H1 (cell line): Measurements from ENCODE around the gene ACSM3. TPM values are rescaled to one million over a fixed set of nuclear protein-coding genes. Genes with fewer than 3 reads are reported as not detected.

ENCODE experiments used
- CTCF ChIA-PET: fragments of 300-600 bp; sonication (Branson Sonifier 250); formaldehyde crosslinking; loops from one replicate; lab custom pipeline; 2021; ENCODE audit not compliant: partially characterized antibody; lab: Charles Lee
- POLR2A ChIA-PET: fragments of 300-600 bp; sonication (Branson Sonifier 250); formaldehyde crosslinking; loops from one replicate; lab custom pipeline; 2021; ENCODE audit warnings: inconsistent platforms; ENCODE audit not compliant: partially characterized antibody; lab: Charles Lee
- DNase-seq, 2 experiments: peaks; one replicate each; pipeline versions ENCODE4 v3.0.0 to v3.0.0-alpha.2; 2010 to 2022; ENCODE audit warnings: low spot score in 2 of 2, low read depth in 1 of 2, mixed read lengths in 1 of 2
- FAIRE-seq: peaks from 2 replicates; lab custom pipeline; 2011; peaks lifted over from hg19 to GRCh38; lab: Jason Lieb, UNC
- H2AFZ ChIP-seq: 2 replicates; pipeline ENCODE4 v1.8.1; 2012; ENCODE audit warnings: low read length, inconsistent platforms
- H2AK5ac ChIP-seq: 2 replicates; pipeline ENCODE4 v1.6.1; 2013; ENCODE audit warnings: low read depth, low read length
- H2BK120ac ChIP-seq: replicated peaks from 2 replicates; pipeline ENCODE3; 2013; ENCODE audit warnings: low read depth, low read length, inconsistent platforms
- H2BK12ac ChIP-seq: 2 replicates; pipeline ENCODE4 v1.6.1; 2013; ENCODE audit warnings: low read depth, low read length
- H2BK15ac ChIP-seq: 2 replicates; pipeline ENCODE4 v1.6.1; 2013; ENCODE audit warnings: low read length
- H2BK20ac ChIP-seq: 2 replicates; pipeline ENCODE4 v1.6.1; 2013; ENCODE audit warnings: low read length
- H2BK5ac ChIP-seq: 2 replicates; pipeline ENCODE4 v1.6.1; 2013; ENCODE audit warnings: low read depth, low read length
- H3K14ac ChIP-seq: 2 replicates; pipeline ENCODE4 v1.6.1; 2013; ENCODE audit warnings: inconsistent platforms; ENCODE audit not compliant: insufficient read length
- H3K18ac ChIP-seq: 2 replicates; pipeline ENCODE4 v1.6.1; 2013; ENCODE audit warnings: low read length; ENCODE audit errors: extremely low read depth
- H3K23ac ChIP-seq: 2 replicates; pipeline ENCODE4 v1.6.1; 2013; ENCODE audit warnings: inconsistent platforms; ENCODE audit not compliant: insufficient read length
- H3K23me2 ChIP-seq: 2 replicates; pipeline ENCODE4 v1.6.1; 2013; ENCODE audit warnings: low read depth, low read length
- H3K27ac ChIP-seq: 2 replicates; pipeline ENCODE4 v1.6.1; 2011; ENCODE audit warnings: low read depth, low read length, inconsistent platforms
- H3K27me3 ChIP-seq, 4 experiments: replicated peaks in 1 of 4; 1 replicate in 1 of 4; 2 replicates in 3 of 4; pipeline versions ENCODE4 v1.6.1 to v1.8.1; 2011 to 2013; ENCODE audit warnings: low read length in 3 of 4, mild to moderate bottlenecking in 3 of 4, inconsistent platforms in 2 of 4, mixed read lengths in 2 of 4, moderate library complexity in 1 of 4; ENCODE audit not compliant: control insufficient read depth in 3 of 4, insufficient read depth in 3 of 4; ENCODE audit errors: extremely low read depth in 1 of 4
- H3K36me3 ChIP-seq, 4 experiments: 2 replicates each; pipeline versions ENCODE4 v1.6.1 to v1.8.1; 2011 to 2013; ENCODE audit warnings: mild to moderate bottlenecking in 4 of 4, low read length in 3 of 4, moderate library complexity in 2 of 4, control low read depth in 1 of 4, inconsistent platforms in 1 of 4; ENCODE audit not compliant: insufficient read depth in 4 of 4, control insufficient read depth in 2 of 4
- H3K4ac ChIP-seq: replicated peaks from 2 replicates; pipeline ENCODE3; 2013; ENCODE audit warnings: low read length, low read depth, mixed read lengths, inconsistent platforms; ENCODE audit not compliant: insufficient read length
- H3K4me1 ChIP-seq, 4 experiments: replicated peaks in 1 of 4; 1 replicate in 1 of 4; 2 replicates in 3 of 4; pipeline versions ENCODE4 v1.6.1 to v1.8.1; 2011 to 2013; ENCODE audit warnings: low read length in 3 of 4, inconsistent platforms in 2 of 4, mixed read lengths in 1 of 4; ENCODE audit not compliant: insufficient read depth in 4 of 4, control insufficient read depth in 3 of 4
- H3K4me2 ChIP-seq, 2 experiments: 2 replicates each; pipeline versions ENCODE4 v1.6.1 to v1.8.1; 2011 to 2013; ENCODE audit warnings: low read depth in 2 of 2, low read length in 2 of 2, control low read depth in 1 of 2, inconsistent platforms in 1 of 2, mild to moderate bottlenecking in 1 of 2; ENCODE audit not compliant: insufficient read depth in 1 of 2
- H3K4me3 ChIP-seq, 4 experiments: fragments of 200-600, 300-600 bp in 1 of 4; sonication (generic), shearing (Covaris generic), sonication (Bioruptor Twin) in 1 of 4; 2 replicates each; pipeline versions ENCODE4 v1.5.1 to v1.8.1; 2011 to 2016; ENCODE audit warnings: low read length in 4 of 4, low read depth in 3 of 4, control low read depth in 2 of 4, inconsistent platforms in 2 of 4, mild to moderate bottlenecking in 2 of 4, mixed read lengths in 1 of 4, moderate library complexity in 1 of 4; ENCODE audit not compliant: insufficient read depth in 2 of 4; ENCODE audit errors: extremely low read depth in 1 of 4
- H3K56ac ChIP-seq: replicated peaks from 2 replicates; pipeline ENCODE3; 2013; ENCODE audit warnings: low read depth, mild to moderate bottlenecking, mixed read lengths, low read length, inconsistent platforms; ENCODE audit not compliant: insufficient read length
- H3K79me1 ChIP-seq: 2 replicates; pipeline ENCODE4 v1.6.1; 2013; ENCODE audit warnings: low read depth, low read length, control low read depth
- H3K79me2 ChIP-seq, 2 experiments: 2 replicates each; pipeline versions ENCODE4 v1.6.1 to v1.8.1; 2012 to 2013; ENCODE audit warnings: low read length in 2 of 2, mild to moderate bottlenecking in 2 of 2, inconsistent platforms in 1 of 2; ENCODE audit not compliant: insufficient read depth in 2 of 2, control insufficient read depth in 1 of 2
- H3K9ac ChIP-seq, 4 experiments: replicated peaks in 1 of 4; 1 replicate in 1 of 4; 2 replicates in 3 of 4; pipeline versions ENCODE4 v1.6.1 to v1.8.1; 2011 to 2013; ENCODE audit warnings: low read depth in 3 of 4, low read length in 3 of 4, control low read depth in 2 of 4, mild to moderate bottlenecking in 2 of 4, moderate library complexity in 2 of 4, inconsistent platforms in 1 of 4; ENCODE audit errors: extremely low read depth in 1 of 4
- H3K9me3 ChIP-seq, 2 experiments: 2 replicates each; pipeline versions ENCODE4 v1.6.1 to v1.8.1; 2012 to 2013; ENCODE audit warnings: mild to moderate bottlenecking in 2 of 2, moderate library complexity in 2 of 2, control low read depth in 1 of 2, inconsistent platforms in 1 of 2, low read depth in 1 of 2, low read length in 1 of 2, mixed read lengths in 1 of 2; ENCODE audit not compliant: insufficient read depth in 2 of 2
- H4K20me1 ChIP-seq, 2 experiments: replicated peaks in 1 of 2; 2 replicates each; pipeline versions ENCODE3 to v1.8.1; 2011 to 2013; ENCODE audit warnings: inconsistent platforms in 2 of 2, low read length in 2 of 2, mild to moderate bottlenecking in 1 of 2; ENCODE audit not compliant: insufficient read depth in 2 of 2, control insufficient read depth in 1 of 2
- H4K5ac ChIP-seq: 2 replicates; pipeline ENCODE4 v1.6.1; 2013; ENCODE audit warnings: low read length, low read depth, mixed read lengths, inconsistent platforms; ENCODE audit not compliant: insufficient read length
- H4K8ac ChIP-seq: 2 replicates; pipeline ENCODE4 v1.8.0; 2013; ENCODE audit warnings: mild to moderate bottlenecking, moderate library complexity, low read length, inconsistent platforms; ENCODE audit not compliant: insufficient read depth; ENCODE audit errors: extremely low read depth
- H4K91ac ChIP-seq: replicated peaks from 2 replicates; pipeline ENCODE3; 2013; ENCODE audit warnings: low read length, mixed read lengths, inconsistent platforms; ENCODE audit not compliant: insufficient read length
- BCL11A ChIP-seq, 2 experiments: IDR thresholded peaks; one replicate each; pipeline ENCODE4 v1.6.1; 2011; ENCODE audit warnings: low read depth in 2 of 2, low read length in 2 of 2, mild to moderate bottlenecking in 2 of 2
- BRCA1 ChIP-seq: IDR thresholded peaks from 2 replicates; pipeline ENCODE4 v1.6.1; 2012; ENCODE audit warnings: low read depth, low read length, improper control_type of control experiment
- FOSL1 ChIP-seq: IDR thresholded peaks from 2 replicates; pipeline ENCODE4 v1.6.1; 2011; ENCODE audit warnings: mild to moderate bottlenecking, low read depth, low read length, moderate library complexity; ENCODE audit not compliant: insufficient read depth
- POU5F1 ChIP-seq: IDR thresholded peaks from 2 replicates; pipeline ENCODE4 v1.6.1; 2011; ENCODE audit warnings: low read depth, mild to moderate bottlenecking, low read length, moderate library complexity
- WGBS, 2 experiments: shearing (Covaris generic) in 1 of 2; methylation state at CpG; one replicate each; pipeline versions ENCODE4 v1.1.6 to v1.1.7; 2013 to 2015; ENCODE audit warnings: low lambda C conversion rate in 2 of 2, mixed read lengths in 2 of 2, inconsistent platforms in 1 of 2, low coverage in 1 of 2, missing lambda C conversion rate in 1 of 2; ENCODE audit not compliant: insufficient replicate concordance in 2 of 2, insufficient coverage in 1 of 2, insufficient read length in 1 of 2; ENCODE audit errors: extremely low coverage in 1 of 2, missing lambda C conversion rate in 1 of 2; 5-methylcytosine and 5-hydroxymethylcytosine counted together
- polyA plus RNA-seq, 7 experiments: library from polyadenylated mRNA; depleted of rRNA in 3 of 7; stranded (reverse) in 5 of 7; unstranded in 2 of 7; fragments of >200 nt in 5 of 7; fragments of 200-250 nt in 2 of 7; gene quantifications; 1 replicate in 5 of 7; 2 replicates in 1 of 7; 4 replicates in 1 of 7; pipeline versions ENCODE4 v1.2.1 to v1.2.3, GENCODE V29; 2011 to 2013; ENCODE audit warnings: missing spikeins in 2 of 7, mixed read lengths in 2 of 7
- total RNA-seq: library from RNA; stranded (reverse); fragmentation: NEBNext Ultra II Directional; extraction: Animal tissue kit (Norgen Biotek cat#: 25700); gene quantifications from 2 replicates; pipeline ENCODE4 v1.2.1, GENCODE V29; 2021
- TF ChIP-seq, protein P1 (sequence below): IDR thresholded peaks from 2 replicates; pipeline ENCODE4 v1.6.1; 2012; ENCODE audit warnings: inconsistent platforms

ACSM3 gene
- total and polyA plus RNA-seq, 2 of the 8 experiments (the other 6 are each of a cell fraction or from before 2014, with no cell fraction given), result 5.7 to 6.2 TPM

DNA sequence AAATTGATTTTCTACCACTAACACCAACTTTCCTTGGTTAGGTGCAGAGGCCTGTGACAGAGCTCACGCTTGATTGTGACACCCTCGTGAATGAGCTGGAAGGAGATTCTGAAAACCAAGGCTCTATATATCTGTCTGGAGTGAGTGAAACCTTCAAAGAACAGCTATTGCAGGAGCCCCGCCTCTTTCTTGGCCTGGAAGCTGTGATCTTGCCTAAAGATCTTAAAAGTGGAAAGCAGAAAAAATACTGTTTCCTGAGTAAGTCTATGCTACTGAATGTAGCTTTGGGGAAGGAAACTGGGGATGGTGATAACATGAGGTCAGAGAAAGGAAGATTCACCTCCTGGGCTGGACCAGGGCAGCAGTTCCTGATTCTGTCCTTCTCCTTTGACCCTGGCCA, 80.8 kb downstream of the ACSM3 start:
- no peak overlapping the region for H3K4me2 ChIP-seq
- DNase-seq (no peak), FAIRE-seq (no peak)
- no peaks in the 10 kb centered on the region for H3K79me1 ChIP-seq
- no peak overlapping the region for H4K5ac ChIP-seq
- H3K27ac ChIP-seq, result no peak overlapping the region
- no peak overlapping the region for H3K4me3 ChIP-seq
- H3K23me2 ChIP-seq, result no peaks in the 10 kb centered on the region
- no peaks in the 10 kb centered on the region for H3K79me2 ChIP-seq
- WGBS, 2 experiments, result 87% methylated on average over 3 of the region's 3 CpGs; no CpG with 5 or more reads in 1 of the 2 experiments
- H2AFZ ChIP-seq, result no peak overlapping the region
- no peak overlapping the region for H3K18ac ChIP-seq
- no peak overlapping the region for H3K9ac ChIP-seq
- H3K4me1 ChIP-seq, result no peaks in the 10 kb centered on the region
- H2BK120ac ChIP-seq, result no peak overlapping the region
- H2BK15ac ChIP-seq, result no peak overlapping the region
- ChIA-PET CTCF (interaction anchor here (9.6 kb wide), 1 partner anchor 239 kb away, joined by 125 read pairs; no protein-coding TSS in a partner anchor), POLR2A (no interaction called here)
- H2BK5ac ChIP-seq, result no peak overlapping the region
- H3K9me3 ChIP-seq, result no peaks in the 10 kb centered on the region
- no peak overlapping the region for H2AK5ac ChIP-seq
- TF ChIP-seq, protein P1, sequence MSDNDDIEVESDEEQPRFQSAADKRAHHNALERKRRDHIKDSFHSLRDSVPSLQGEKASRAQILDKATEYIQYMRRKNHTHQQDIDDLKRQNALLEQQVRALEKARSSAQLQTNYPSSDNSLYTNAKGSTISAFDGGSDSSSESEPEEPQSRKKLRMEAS, result no peak
- TF ChIP-seq POU5F1, result no peak
- TF ChIP-seq BRCA1, result no peak
- no peak for TF ChIP-seq BCL11A (IDR thresholded peaks at IDR 0.05; ENCODE audit: low read depth in 2 of 2, low read length in 2 of 2)
- no peak for TF ChIP-seq FOSL1
- H4K20me1 ChIP-seq, result peaks cover 0 to 2% of the 10 kb centered on the region in 2 experiments
- H3K14ac ChIP-seq, result no peak overlapping the region
- no peak overlapping the region for H2BK20ac ChIP-seq
- H3K4ac ChIP-seq, result no peak overlapping the region
- no peak overlapping the region for H4K91ac ChIP-seq
- H3K23ac ChIP-seq, result no peak overlapping the region
- H2BK12ac ChIP-seq, result no peak overlapping the region
- H3K56ac ChIP-seq, result no peak overlapping the region
- no peak overlapping the region for H4K8ac ChIP-seq
- H3K36me3 ChIP-seq, result peaks cover 2 to 10% (median 5%) of the 10 kb centered on the region in 4 experiments; a peak in 3 of 8 replicates
- H3K27me3 ChIP-seq, result no peaks in the 10 kb centered on the region
